Measurements from ENCODE around the gene MAMDC2.
"Not testable (repeated sequence)": the region's sequence is repeated elsewhere in the genome, so short reads cannot be mapped to it uniquely, and the experiment has no call there.

Gene MAMDC2

GRCh38 chr9:70043689-70044489 lies at the start of gene MAMDC2:
Gene MAMDC2, plus strand, starts transcription at chr9:70043848. Its CDS starts 350 bp downstream, at chr9:70044198.
- DNase-seq (ENCODE audit: low read depth), result no peak

DNA sequence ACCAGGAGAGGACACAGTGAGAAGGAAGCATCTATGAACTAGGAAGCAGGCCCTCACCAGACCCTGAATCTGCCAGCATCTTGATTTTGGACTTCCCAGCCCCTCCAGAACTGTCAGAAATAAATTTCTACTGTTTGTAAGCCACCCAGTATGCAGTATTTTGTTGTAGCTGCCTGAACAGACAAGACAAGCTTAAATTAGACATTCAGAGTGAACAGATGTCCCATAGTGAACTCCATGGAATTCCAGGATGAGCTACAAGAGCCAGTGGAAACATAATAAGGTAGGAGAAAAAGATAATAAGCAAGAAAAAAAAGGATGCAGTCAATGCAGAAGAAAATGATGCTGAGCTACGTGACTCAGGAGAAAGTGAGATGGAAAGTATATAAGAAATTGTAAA lies 47.8 kb upstream of the MAMDC2 start:
- no peak for DNase-seq (ENCODE audit: low read depth)

DNA sequence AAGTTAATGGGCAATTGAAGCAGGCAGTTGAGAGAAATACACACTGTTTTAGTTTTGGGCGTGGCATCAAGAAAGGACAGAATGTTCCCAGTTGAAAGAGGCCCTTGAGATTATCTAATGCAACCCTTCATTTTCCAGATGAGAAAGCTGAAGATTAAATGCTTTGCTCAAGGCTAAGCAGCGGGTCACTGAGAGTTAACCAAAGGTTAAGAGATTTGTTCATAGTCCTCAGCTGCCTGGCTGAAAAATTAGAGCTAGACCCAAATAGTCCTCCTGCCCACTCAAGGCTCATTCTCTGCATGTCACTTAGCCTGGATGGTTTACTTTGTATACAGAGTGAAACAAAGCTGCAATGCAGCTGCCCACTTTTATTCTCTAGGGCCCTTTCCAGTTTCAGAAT lies 46.7 kb upstream of the MAMDC2 start:
- no peak for DNase-seq (ENCODE audit: low read depth)

- DNase-seq (ENCODE audit: low read depth), result no peak
Measured at GRCh38 chr9:69997524-69997923, 46.1 kb upstream of the MAMDC2 start.

DNA sequence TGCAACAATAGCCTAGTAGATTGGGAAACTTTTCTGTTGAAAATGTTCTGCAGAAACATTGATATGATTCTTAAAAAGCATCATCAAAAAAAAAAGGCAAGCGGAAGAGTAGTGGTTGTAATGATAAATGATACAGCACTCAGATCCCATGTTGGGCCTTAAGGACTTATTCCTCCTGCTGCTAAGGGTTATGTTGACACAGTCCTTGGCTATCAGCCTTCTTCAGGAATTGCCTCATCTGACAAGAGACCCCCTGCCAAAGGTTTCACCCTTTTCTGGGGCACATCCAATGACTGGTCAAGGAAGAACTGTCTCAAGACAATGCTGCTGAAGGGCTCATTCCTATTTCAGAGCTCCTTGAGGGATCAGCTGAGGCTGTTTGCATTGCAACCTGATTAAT lies 44.3 kb upstream of the MAMDC2 start:
- DNase-seq (ENCODE audit: low read depth), result no peak

DNA sequence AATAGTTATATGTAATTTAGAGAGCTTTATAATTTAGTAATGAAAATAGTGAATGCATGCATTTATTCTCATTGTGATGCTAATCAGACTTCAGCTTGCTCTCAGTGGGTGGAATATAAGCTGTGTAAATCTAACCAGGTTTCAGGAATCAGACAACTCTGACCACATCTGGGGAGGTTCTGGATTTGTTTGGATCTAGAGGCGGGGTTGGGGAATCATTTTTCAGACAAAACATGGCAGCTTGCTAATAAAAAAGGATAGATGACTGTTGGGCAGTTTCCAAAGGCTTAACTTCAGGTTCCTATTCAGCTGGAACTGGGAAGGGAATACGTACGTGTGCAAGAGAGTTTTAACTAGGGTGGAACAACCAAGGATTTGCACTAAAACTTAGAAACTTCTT lies 43.2 kb upstream of the MAMDC2 start:
- no peak for DNase-seq (ENCODE audit: low read depth)

DNA sequence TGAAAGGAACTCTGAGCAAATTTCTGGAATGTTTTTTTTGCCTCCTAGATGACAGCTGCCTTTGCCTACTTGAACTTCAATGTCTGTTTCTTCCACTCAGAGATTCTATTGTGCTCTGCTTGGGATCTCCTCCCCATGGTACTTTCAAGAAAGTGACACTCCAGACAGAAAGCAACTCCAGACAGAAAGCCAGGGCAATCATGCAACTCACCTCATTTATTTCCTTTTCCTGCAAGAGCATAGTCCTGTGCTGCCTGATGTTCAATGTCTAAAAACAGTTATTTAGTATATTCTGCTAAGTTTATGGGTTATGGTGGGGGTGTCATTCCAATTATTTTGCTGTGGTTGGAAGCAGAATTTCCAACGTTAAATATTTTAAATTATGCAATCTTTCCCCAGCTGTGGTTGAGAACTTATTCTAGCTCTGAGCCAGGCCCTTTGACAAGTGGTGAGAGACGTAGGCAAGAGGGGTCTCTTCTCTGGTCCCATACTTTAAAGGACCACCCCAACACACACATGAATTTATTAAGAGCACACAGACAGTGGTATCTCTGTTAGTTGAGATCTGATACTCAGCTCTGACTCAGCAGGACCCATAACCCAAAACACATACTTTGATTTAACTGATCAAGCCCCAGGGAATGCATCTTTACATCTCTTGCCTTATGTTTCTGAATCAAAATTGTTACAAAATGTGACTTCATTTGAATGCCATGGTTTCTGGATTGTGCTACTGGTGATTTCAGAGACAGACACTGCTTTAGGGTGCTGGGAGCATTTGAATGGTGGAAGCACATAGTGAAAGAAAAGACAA lies 39.5 kb upstream of the MAMDC2 start:
- no peak for DNase-seq (ENCODE audit: low read depth)

DNA sequence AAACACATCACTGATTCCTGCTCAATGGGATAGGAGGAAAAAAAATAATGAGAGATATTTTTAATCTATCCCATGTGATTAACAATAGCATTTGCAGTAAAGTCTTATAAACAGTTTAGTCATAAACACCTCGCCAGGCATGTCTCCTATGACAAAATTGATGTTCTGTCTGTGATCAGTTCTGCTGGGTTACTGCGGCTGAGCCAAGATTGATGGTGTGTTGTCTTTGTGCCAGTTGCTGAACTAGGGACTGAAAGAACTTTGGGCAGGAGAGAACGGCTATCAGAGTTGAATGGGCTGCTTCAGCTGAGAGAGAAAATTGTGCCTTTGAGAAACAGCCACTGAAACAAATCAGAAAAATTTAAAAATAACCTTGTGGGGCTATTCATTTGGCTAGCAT lies 37.3 kb upstream of the MAMDC2 start:
- DNase-seq (ENCODE audit: low read depth), result no peak

DNA sequence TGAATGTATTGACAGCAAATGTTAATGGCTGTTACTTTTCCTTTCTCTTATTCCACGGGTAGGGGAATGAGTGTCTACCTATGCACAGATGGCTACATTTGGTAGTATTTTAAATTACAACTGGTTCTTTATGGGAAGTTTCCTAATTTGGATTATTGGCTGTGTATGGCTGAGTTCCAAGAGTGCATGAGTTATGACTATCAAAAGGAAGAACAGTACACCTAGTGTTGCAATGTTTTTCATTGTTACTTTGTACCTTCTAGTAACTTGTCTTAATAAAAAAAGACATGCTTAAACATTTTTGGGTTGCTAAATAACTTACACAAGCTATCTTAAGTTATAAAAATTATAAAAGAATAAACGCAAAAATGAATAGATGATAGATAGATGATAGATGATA lies 35.8 kb upstream of the MAMDC2 start:
- no peak for DNase-seq (ENCODE audit: low read depth)

GRCh38 chr9:70010015-70010414 lies 33.6 kb upstream of the MAMDC2 start:
- DNase-seq (ENCODE audit: low read depth), result no peak

DNA sequence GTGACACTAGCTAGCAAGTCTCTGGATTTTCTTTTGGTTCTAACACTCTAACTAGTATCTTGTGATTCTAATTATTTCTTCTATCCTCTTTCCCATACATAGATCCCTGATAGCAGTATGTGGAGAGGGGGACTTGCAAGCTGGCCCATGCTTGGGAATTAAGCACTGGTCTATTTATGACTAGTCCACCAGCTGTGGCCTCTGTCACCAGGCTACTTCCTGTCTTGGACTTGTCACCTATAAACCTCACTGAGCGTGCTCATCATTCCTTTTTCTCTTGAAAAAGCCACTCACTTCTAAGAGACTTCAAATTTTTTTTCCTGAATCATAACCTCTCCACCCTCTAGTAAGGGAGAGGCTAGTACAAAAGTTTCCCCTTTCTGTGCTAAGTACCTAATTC lies 32.3 kb upstream of the MAMDC2 start:
- no peak for DNase-seq (ENCODE audit: low read depth)

DNA sequence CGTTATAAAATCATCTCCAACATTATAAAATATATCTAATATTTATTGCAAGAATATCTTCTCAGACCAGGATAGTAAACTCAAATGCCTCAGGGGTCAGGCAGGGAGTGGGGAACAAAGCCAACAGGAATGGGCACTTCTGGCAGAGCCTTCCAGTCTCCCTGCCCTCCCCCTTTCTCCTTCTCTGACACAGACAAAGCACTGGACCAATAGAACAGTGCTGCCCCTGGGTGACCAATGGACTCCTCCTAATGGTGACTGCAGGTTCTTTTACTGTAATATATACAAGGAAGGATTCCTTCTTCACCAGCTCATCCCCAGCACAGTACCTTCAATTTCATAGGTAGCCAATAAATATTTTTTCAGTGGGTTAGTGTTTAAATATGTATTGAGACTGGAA lies 31.1 kb upstream of the MAMDC2 start:
- no peak for DNase-seq (ENCODE audit: low read depth)

DNA sequence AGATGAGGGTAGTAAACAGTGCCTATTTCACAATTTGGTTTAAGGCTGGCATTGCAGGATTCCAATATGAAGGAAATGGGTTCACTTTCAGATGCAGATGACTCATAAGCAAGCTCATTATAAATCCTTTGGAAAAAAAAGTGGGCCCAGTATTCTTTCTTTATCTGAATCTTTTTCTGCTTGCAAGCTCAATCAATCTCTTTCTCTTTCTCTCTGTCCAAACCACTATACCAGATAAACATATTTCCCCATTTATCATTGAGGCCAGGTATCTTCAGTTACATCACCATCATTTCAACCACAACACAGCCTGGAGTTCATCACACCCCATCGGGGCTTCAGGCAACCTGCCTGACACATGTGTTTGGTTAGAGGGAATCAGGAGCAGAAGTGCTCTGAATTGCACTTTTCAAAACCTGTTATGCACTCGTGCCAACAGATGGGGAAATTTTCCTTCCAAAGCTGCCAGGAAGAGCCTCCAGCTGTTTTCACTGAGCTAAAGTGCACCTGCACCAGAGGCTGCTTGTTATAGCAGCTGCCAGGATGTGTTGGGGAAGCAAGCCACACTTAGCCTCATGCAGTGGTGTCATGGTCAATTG lies 30.0 kb upstream of the MAMDC2 start:
- no peak for DNase-seq (ENCODE audit: low read depth)

DNA sequence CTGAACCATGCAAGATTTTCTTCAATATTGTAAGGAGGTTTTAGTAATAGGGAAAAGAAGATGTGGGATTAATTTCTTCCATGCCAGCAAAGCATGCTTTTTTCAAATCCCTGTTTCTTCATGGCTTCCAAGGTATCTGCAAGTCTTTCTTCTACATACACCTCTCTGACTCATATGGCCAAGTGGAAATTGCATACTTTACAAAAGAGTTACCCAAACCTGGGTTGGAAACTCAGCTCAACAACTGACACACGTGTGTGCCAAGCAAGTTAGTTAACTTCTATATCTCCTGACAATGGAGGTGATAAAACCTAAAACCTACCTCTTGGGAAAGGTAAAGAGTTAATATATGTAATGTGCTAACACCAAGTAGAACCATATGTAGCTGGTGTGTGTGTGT lies 28.5 kb upstream of the MAMDC2 start:
- DNase-seq (ENCODE audit: low read depth), result no peak

- DNase-seq (ENCODE audit: low read depth), result no peak
Measured at GRCh38 chr9:70020217-70020616, 23.4 kb upstream of the MAMDC2 start.

DNA sequence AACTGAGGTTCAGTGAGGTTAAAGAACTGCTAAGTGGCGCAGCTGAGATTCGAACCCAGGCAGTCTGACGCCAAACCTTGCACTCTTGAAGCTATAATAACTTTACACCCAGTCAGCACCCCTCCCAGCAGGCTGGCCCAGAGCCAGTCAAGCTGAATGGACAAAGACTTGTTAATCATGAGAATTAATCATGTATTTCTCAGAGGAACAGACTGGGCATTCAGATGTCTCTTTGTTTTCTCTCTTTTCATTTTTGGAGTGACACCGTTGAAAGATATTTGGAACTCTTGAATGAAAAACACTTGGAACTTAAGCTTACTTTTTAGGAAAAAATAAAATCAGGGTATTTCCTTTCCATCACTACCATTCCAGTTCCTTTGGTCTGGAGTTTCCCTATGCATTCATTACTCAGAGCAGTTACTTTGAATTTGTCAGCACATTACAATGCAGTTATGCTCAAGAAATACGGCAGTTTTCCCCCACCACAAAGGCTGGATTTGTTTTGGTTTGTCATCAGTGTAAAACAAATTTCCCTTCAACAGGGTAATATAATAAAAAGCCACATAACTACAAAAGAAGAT lies 22.6 kb upstream of the MAMDC2 start:
- DNase-seq (ENCODE audit: low read depth), result no peak

GRCh38 chr9:70028287-70028686 lies 15.4 kb upstream of the MAMDC2 start:
- no peak for DNase-seq (ENCODE audit: low read depth)

- DNase-seq (ENCODE audit: low read depth), result no peak
Measured at GRCh38 chr9:70030156-70030555, 13.5 kb upstream of the MAMDC2 start.

- DNase-seq (ENCODE audit: low read depth), result no peak
Measured at GRCh38 chr9:70031141-70031545, 12.5 kb upstream of the MAMDC2 start.

DNA sequence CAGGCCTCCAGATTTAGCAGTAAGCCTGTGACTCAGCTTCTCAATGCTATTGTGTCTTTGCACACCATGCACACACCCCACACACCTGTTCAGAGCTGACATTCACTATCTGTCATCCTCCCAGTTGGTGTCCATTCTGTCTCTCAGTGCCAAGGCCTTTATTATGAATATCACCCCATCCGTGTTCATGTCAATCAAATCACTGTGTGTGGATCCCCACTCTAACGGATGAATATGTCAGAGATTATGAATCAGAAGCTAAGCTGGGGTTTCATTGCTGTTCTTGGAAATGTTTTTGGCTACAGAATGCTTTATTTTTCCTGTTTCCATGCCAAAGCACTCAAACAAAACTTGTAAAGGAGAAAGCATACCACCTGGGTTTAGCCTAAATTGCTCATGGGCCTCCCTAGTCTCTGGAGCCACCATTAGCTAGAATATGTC lies 9.4 kb upstream of the MAMDC2 start:
- DNase-seq (ENCODE audit: low read depth), result no peak

GRCh38 chr9:70035691-70036090 lies 8.0 kb upstream of the MAMDC2 start:
- no peak for DNase-seq (ENCODE audit: low read depth)

- no peak for DNase-seq (ENCODE audit: low read depth)
Measured at GRCh38 chr9:70036641-70037040, 7.0 kb upstream of the MAMDC2 start.

GRCh38 chr9:70038171-70038621 lies 5.5 kb upstream of the MAMDC2 start:
- not testable (repeated sequence) for DNase-seq (ENCODE audit: low read depth)
